ENCODE measurements around the gene ATF6B.
"Not testable (repeated sequence)": the region's sequence is repeated elsewhere in the genome, so short reads cannot be mapped to it uniquely, and the experiment has no call there.

Gene ATF6B

DNA sequence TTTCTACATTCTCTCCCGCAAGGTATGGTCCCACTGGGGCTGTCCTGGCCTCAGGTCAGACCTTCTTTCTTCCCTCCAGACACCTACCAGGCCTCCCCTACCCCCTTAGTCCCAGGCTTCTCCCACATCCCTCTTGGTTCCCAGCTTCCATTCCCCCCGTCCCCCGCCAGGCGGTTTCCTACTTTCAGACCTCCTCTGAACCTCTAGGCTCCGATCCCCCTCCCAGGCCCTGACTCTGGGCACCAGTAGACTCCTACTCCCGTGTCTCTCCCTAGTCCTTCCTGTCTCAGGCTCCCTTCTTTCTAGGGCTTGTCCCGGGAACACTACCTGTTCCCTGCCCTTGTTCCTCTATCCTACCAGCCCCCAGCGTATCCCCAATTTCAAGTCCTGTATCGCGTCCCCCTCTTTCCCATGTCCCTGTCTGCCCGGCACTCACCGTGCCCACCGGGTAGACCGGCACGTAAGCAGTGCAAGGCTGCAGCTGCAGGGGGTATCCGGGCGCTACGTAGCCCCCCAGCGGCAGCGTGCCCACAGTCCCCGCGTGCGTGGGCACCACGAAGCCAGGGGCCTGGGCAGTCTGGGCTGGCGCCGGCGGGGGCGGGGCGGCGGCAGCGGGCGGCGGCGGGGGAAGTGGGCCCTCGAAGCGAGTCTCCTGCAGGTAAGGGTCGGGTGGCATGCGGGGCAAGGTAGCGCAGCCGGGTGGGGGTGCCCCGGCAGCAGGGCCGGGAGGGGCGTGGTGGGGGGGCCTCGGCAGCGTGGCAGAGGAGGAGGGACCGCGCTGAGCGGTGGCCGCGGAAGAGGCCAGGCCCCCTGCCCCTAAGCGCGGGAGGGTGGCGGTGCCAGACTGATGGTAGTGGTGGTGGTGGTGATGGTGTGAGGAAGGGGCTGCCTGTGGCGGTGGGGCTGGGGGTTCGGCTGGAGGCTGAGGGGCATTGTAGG is 22.2 kb upstream of the ATF6B start:
- DNase-seq (ENCODE audit: low read depth) = no peak
- H3K4me3 ChIP-seq (ENCODE audit: control insufficient read depth, low read depth, low read length) = no peak overlapping the region
- TF ChIP-seq, protein P1, sequence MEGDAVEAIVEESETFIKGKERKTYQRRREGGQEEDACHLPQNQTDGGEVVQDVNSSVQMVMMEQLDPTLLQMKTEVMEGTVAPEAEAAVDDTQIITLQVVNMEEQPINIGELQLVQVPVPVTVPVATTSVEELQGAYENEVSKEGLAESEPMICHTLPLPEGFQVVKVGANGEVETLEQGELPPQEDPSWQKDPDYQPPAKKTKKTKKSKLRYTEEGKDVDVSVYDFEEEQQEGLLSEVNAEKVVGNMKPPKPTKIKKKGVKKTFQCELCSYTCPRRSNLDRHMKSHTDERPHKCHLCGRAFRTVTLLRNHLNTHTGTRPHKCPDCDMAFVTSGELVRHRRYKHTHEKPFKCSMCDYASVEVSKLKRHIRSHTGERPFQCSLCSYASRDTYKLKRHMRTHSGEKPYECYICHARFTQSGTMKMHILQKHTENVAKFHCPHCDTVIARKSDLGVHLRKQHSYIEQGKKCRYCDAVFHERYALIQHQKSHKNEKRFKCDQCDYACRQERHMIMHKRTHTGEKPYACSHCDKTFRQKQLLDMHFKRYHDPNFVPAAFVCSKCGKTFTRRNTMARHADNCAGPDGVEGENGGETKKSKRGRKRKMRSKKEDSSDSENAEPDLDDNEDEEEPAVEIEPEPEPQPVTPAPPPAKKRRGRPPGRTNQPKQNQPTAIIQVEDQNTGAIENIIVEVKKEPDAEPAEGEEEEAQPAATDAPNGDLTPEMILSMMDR (IDR thresholded peaks at IDR 0.05; ENCODE audit: control insufficient read depth, insufficient read depth, low read depth, low read length, missing control alignments) = no peak

DNA sequence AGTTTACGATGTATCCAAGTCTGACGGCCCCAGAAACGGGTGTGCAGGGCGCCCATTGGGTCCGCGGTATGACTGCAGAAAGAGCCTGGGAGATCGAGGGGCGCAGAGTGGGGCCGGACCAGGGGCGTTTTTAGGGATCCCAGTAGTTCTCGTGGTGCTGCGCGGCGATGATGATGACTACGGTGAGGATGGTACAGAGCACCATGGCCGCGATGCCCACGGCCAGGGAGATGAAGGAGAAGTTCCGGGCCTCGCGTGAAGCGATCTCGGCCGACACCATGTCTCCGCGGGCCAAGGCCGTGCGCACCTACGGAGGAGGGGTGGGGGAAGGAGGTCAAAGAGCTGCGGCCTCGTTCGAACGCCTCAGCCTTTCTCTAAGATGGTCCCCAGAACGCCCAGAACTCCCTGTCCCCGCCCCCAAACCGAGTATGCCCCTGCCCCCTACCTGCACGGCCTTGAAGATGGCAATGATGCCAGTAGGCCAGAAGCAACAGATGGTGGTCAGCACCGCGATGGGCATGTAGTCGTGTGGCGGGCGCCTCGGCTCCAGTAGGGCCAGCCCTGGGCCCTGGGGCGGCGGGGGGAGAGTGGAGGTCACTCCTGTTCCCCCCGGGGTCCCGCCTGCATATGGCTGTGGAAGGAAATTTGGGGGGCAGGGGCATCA is 21.2 kb upstream of the ATF6B start:
- DNase-seq (ENCODE audit: low read depth) = no peak

DNA sequence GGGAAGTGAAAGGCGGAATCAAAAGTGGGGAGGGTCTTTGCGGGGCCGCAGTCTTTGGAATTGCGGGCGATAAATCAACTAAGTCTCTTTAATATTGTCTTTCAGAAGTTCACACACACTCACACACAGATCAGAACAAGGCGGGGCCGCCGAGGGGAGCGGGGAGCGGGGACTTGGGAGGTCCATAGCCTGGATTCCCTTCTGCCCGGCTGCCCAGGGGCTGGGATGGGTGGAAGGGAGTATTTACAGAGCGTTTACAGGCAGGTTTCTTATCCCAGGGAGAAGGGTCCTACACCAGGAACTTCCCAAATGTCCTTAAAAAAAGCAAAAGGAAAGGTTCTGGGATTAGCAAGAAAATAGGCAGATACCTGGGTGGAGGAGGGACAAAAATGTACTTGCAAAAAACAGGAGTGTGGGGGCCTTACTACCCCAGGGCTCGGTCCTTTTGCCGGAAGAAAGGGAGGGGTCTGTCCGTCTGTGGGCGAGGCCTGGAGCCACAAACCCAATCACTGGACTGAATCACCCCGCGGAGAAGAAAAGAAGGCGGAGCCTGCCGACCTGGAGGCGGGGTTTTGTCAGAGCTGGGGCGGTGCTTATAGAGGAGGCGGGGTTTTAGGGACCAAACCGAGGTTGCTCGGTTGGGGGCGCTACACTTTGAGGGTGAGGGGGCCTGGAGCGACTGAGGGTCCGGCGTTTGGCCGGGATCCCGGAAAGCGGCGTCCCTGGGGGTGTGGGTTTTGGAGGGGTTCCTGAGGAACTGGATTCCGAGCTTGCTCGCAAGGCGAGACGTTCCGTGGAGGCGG is 20.4 kb upstream of the ATF6B start:
- no peak overlapping the region for H3K4me3 ChIP-seq (ENCODE audit: control insufficient read depth, low read depth, low read length)
- no peak for DNase-seq (ENCODE audit: low read depth)
- TF ChIP-seq, protein P1 (IDR thresholded peaks at IDR 0.05; ENCODE audit: control insufficient read depth, insufficient read depth, low read depth, low read length, missing control alignments) = no peak

More for the DNA sequence above, 21.2 kb upstream of the ATF6B start:
- TF ChIP-seq, protein P1 (IDR thresholded peaks at IDR 0.05; ENCODE audit: control insufficient read depth, insufficient read depth, low read depth, low read length, missing control alignments) = no peak
- no peak overlapping the region for H3K4me3 ChIP-seq (ENCODE audit: control insufficient read depth, low read depth, low read length)

DNA sequence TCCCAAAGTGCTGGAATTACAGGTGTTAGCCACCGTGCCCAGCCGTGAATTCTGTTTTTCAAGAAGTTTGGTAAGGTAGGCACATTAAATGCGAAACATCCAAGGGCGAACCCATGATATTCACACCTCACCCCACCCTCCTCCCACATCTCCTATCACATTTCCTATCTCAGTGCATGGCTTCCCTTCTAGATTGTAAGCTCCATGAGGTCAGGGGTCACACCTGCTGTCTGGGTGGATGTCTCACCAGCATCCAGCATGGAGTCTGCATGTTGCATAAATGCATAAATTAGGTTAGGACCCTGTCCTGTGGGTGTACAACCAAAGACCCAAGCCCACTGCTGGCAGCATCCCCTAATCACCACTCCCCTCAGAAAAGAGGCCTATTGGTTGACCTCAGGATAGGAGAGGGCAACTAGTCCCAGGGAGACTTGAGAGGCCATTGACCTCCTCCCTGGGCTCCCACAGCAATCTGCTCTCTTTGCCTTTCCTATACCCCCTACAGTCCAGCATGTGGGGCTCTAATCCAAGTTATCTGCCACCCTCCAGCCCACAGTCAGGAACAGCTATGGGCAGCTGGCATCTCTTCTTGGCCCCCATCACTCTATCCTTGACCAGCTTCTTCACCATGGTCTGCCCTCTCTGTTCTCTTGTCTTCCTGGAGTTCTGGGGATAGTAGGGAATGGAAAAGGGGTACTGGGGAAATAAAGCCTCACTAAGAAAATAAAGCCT is 19.5 kb upstream of the ATF6B start:
- H3K4me3 ChIP-seq (ENCODE audit: control insufficient read depth, low read depth, low read length) = no peak overlapping the region
- no peak for DNase-seq (ENCODE audit: low read depth)

DNA sequence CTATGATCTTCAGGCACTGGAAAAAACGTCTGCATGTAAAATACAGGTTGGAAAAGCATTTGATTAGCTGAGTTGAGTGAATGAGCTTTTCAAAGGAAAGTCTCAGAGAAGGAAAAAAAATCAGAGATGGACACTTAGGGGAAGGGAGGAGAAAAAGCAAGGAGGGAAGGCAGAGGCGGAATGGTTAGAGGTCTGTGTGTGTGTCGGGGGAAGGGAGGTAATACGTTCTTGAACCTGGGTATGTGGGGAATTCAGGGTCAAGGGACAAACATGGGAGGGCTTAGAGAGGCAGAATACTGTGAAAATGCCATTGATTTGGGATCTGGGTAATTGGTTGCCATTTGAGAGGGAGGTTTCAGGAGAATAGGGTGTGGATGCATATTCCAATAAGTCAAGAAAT is 18.6 kb upstream of the ATF6B start:
- no peak for DNase-seq (ENCODE audit: low read depth)
- H3K4me3 ChIP-seq (ENCODE audit: control insufficient read depth, low read depth, low read length) = no peak overlapping the region
- TF ChIP-seq, protein P1 (IDR thresholded peaks at IDR 0.05; ENCODE audit: control insufficient read depth, insufficient read depth, low read depth, low read length, missing control alignments) = no peak

More for the DNA sequence above, 19.5 kb upstream of the ATF6B start:
- TF ChIP-seq, protein P1 (IDR thresholded peaks at IDR 0.05; ENCODE audit: control insufficient read depth, insufficient read depth, low read depth, low read length, missing control alignments) = no peak

DNA sequence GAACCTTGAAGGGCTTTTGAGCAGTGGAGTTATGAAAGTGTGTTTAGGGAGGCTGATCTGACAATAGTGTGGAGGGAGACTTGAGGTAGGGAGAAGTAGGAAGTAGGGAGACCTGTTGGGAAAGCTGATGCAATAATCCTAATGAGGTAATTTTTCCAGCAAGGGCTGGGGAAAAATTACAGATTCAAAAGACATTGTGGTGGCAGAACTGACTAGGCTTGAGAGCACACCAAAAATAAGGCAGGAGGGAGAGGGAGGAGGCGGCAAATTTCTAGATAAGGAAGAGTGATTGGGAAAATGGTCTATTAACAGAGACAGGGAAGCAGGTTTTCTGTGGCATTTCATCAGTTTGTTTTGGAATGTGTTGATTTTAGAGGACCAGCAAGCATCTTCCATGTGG is 18.2 kb upstream of the ATF6B start:
- TF ChIP-seq, protein P1 (IDR thresholded peaks at IDR 0.05; ENCODE audit: control insufficient read depth, insufficient read depth, low read depth, low read length, missing control alignments) = no peak
- no peak overlapping the region for H3K4me3 ChIP-seq (ENCODE audit: control insufficient read depth, low read depth, low read length)
- DNase-seq (ENCODE audit: low read depth) = no peak

DNA sequence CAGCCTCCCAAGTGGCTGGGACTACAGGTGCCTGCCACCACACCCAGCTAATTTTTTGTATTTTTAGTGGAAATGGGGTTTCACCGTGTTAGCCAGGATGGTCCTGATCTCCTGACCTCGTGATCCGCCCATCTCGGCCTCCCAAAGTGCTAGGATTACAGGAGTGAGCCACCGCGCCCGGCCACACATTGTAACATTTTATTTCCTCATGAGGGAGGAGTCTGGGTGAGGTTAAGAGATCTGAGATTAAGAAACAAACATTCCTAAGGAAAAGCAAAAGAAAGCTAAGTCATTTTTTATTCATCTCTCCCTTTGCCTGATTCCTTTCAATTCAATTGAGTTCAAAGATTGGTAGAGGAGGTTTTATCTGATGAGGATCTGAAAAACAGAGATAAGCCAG is 16.2 kb upstream of the ATF6B start:
- not testable (repeated sequence) for DNase-seq (ENCODE audit: low read depth); H3K4me3 ChIP-seq (ENCODE audit: control insufficient read depth, low read depth, low read length)

All from AG09309 (cell line).